ENCODE data around the gene KIF5C.

The KIF5C gene

GRCh38 chr2:149047118-149047517 is 172.1 kb downstream of the KIF5C start:
- no peak for DNase-seq
- in situ Hi-C loops (cut with HindIII; ENCODE audit: low pct_ligation_motif_present, low pct_unique_long_range_greater_than_20kb, low sequenced_read_pairs), result no loop called here

GRCh38 chr2:149049142-149049541 is 174.1 kb downstream of the KIF5C start:
- in situ Hi-C loops (cut with HindIII; ENCODE audit: low pct_ligation_motif_present, low pct_unique_long_range_greater_than_20kb, low sequenced_read_pairs), result no loop called here
- no peak for DNase-seq

GRCh38 chr2:149050188-149050587 is 175.2 kb downstream of the KIF5C start:
- DNase-seq, result no peak
- in situ Hi-C loops (cut with HindIII; ENCODE audit: low pct_ligation_motif_present, low pct_unique_long_range_greater_than_20kb, low sequenced_read_pairs), result no loop called here

- in situ Hi-C loops (cut with HindIII; ENCODE audit: low pct_ligation_motif_present, low pct_unique_long_range_greater_than_20kb, low sequenced_read_pairs), result no loop called here
- DNase-seq, result no peak
Measured at GRCh38 chr2:149055751-149056150, 180.7 kb downstream of the KIF5C start.

- no peak for DNase-seq
- in situ Hi-C loops (cut with HindIII; ENCODE audit: low pct_ligation_motif_present, low pct_unique_long_range_greater_than_20kb, low sequenced_read_pairs), result no loop called here
Measured at GRCh38 chr2:149056541-149057255, 181.7 kb downstream of the KIF5C start.

GRCh38 chr2:149057401-149057800 is 182.4 kb downstream of the KIF5C start:
- in situ Hi-C loops (cut with HindIII; ENCODE audit: low pct_ligation_motif_present, low pct_unique_long_range_greater_than_20kb, low sequenced_read_pairs), result no loop called here
- no peak for DNase-seq

- no peak for DNase-seq
- in situ Hi-C loops (cut with HindIII; ENCODE audit: low pct_ligation_motif_present, low pct_unique_long_range_greater_than_20kb, low sequenced_read_pairs), result no loop called here
Measured at GRCh38 chr2:149058936-149059335, 183.9 kb downstream of the KIF5C start.

GRCh38 chr2:149059822-149060221 is 184.8 kb downstream of the KIF5C start:
- in situ Hi-C loops (cut with HindIII; ENCODE audit: low pct_ligation_motif_present, low pct_unique_long_range_greater_than_20kb, low sequenced_read_pairs), result no loop called here
- DNase-seq, result no peak

GRCh38 chr2:149061133-149061745 is 186.2 kb downstream of the KIF5C start:
- DNase-seq, result no peak
- in situ Hi-C loops (cut with HindIII; ENCODE audit: low pct_ligation_motif_present, low pct_unique_long_range_greater_than_20kb, low sequenced_read_pairs), result no loop called here

- in situ Hi-C loops (cut with HindIII; ENCODE audit: low pct_ligation_motif_present, low pct_unique_long_range_greater_than_20kb, low sequenced_read_pairs), result no loop called here
- DNase-seq, result no peak
Measured at GRCh38 chr2:149062531-149062930, 187.5 kb downstream of the KIF5C start.

GRCh38 chr2:149063177-149063576 is 188.2 kb downstream of the KIF5C start:
- in situ Hi-C loops (cut with HindIII; ENCODE audit: low pct_ligation_motif_present, low pct_unique_long_range_greater_than_20kb, low sequenced_read_pairs), result no loop called here
- no peak for DNase-seq

GRCh38 chr2:149064365-149064841 is 189.4 kb downstream of the KIF5C start:
- in situ Hi-C loops (cut with HindIII; ENCODE audit: low pct_ligation_motif_present, low pct_unique_long_range_greater_than_20kb, low sequenced_read_pairs), result no loop called here
- DNase-seq, result no peak

- in situ Hi-C loops (cut with HindIII; ENCODE audit: low pct_ligation_motif_present, low pct_unique_long_range_greater_than_20kb, low sequenced_read_pairs), result no loop called here
- DNase-seq, result no peak
Measured at GRCh38 chr2:149064856-149065630, 190.0 kb downstream of the KIF5C start.

- no peak for DNase-seq
- in situ Hi-C loops (cut with HindIII; ENCODE audit: low pct_ligation_motif_present, low pct_unique_long_range_greater_than_20kb, low sequenced_read_pairs), result no loop called here
Measured at GRCh38 chr2:149068225-149068995, 193.4 kb downstream of the KIF5C start.

GRCh38 chr2:149068996-149069888 is 194.2 kb downstream of the KIF5C start:
- no peak for DNase-seq
- in situ Hi-C loops (cut with HindIII; ENCODE audit: low pct_ligation_motif_present, low pct_unique_long_range_greater_than_20kb, low sequenced_read_pairs), result no loop called here

- in situ Hi-C loops (cut with HindIII; ENCODE audit: low pct_ligation_motif_present, low pct_unique_long_range_greater_than_20kb, low sequenced_read_pairs), result no loop called here
- no peak for DNase-seq
Measured at GRCh38 chr2:149070681-149071320, 195.8 kb downstream of the KIF5C start.

- in situ Hi-C loops (cut with HindIII; ENCODE audit: low pct_ligation_motif_present, low pct_unique_long_range_greater_than_20kb, low sequenced_read_pairs), result no loop called here
Measured at GRCh38 chr2:149075105-149075504, 200.1 kb downstream of the KIF5C start.

More at GRCh38 chr2:149075105-149075504, 200.1 kb downstream of the KIF5C start:
- DNase-seq, result no peak

Data from ACHN (cell line).